Right lobe of liver (tissue), 6 donors: ENCODE data around the gene HELZ. TPM values are rescaled to one million over a fixed set of nuclear protein-coding genes. Genes with fewer than 3 reads are reported as not detected.

Experiments
- ATAC-seq, 4 donors: fragments of 200-7000 bp; cut with Tn5 transposase; one replicate each; pipeline ENCODE4 v1.9.1; 2020; ENCODE audit warnings: mild to moderate bottlenecking in 4 of 4, moderate library complexity in 4 of 4
- DNase-seq, 3 donors: peaks; one replicate each; pipeline ENCODE4 v3.0.0-alpha.2; 2020
- H3K27ac ChIP-seq, 3 donors: fragments of 200-600 bp; one replicate each; pipeline ENCODE4 v1.8.0; 2022
- H3K27me3 ChIP-seq, 2 donors: fragments of 200-600 bp; one replicate each; pipeline ENCODE4 v1.8.0; 2022
- H3K36me3 ChIP-seq, 4 donors: fragments of 200-600 bp; sonication (generic) in 1 of 4; one replicate each; pipeline versions ENCODE4 v1.5.1 to v1.8.0; 2017 to 2022; ENCODE audit warnings: control low read depth in 1 of 4
- H3K4me1 ChIP-seq, 4 donors: fragments of 200-600 bp; sonication (generic) in 1 of 4; one replicate each; pipeline versions ENCODE4 v1.5.1 to v1.8.0; 2017 to 2022; ENCODE audit warnings: control low read depth in 1 of 4
- H3K4me3 ChIP-seq, 3 donors: fragments of 200-600 bp; one replicate each; pipeline ENCODE4 v1.8.0; 2022
- H3K9me3 ChIP-seq, 4 donors: fragments of 200-600 bp; sonication (generic) in 1 of 4; one replicate each; pipeline versions ENCODE4 v1.5.1 to v1.8.0; 2017 to 2022; ENCODE audit warnings: control low read depth in 1 of 4
- POLR2A ChIP-seq: fragments of 450-650 bp; IDR thresholded peaks from one replicate; pipeline ENCODE4 v1.6.1; 2017; ENCODE audit warnings: antibody characterized with exemption, mild to moderate bottlenecking
- WGBS: methylation state at CpG from one replicate; pipeline ENCODE4 v1.1.6; 2018; ENCODE audit warnings: low coverage, low lambda C conversion rate; ENCODE audit not compliant: insufficient coverage; ENCODE audit errors: missing lambda C conversion rate; 5-methylcytosine and 5-hydroxymethylcytosine counted together
- intact Hi-C, 2 donors: fragments of 100-400 bp; cut with DNase I; formaldehyde crosslinking; loops; one replicate each; pipeline versions ENCODE4 v1.11.2 to v1.14.1; 2022
- total RNA-seq, 6 experiments: library from RNA; depleted of rRNA in 2 of 6; stranded (reverse); fragments of >200 nt in 2 of 6; fragmentation: NEBNext Ultra II Directional in 3 of 6; extraction: Animal tissue kit (Norgen Biotek cat#: 25700) in 3 of 6; gene quantifications; one replicate each; pipeline versions ENCODE4 v1.1.0 to v1.2.4, GENCODE V29; 2016 to 2023
- TF ChIP-seq, protein P1 (sequence below), 4 donors: fragments of 200-600 bp in 3 of 4; fragments of 450-650 bp in 1 of 4; IDR thresholded peaks; one replicate each; pipeline versions ENCODE4 v1.5.1 to v1.8.0; 2016 to 2022; ENCODE audit warnings: antibody characterized with exemption in 4 of 4, mild to moderate bottlenecking in 2 of 4
- donor health status: DM: no; HTN: yes; CAD: no.
- donor health status: DM: no; HTN: no; CAD: no.
- donor health status: DM: no; HTN: no; CAD: no.
- donor health status: DM: no; HTN: yes; CAD: no.
- donor health status: DM: no; HTN: yes; CAD: no.

The HELZ gene
- total RNA-seq, 6 experiments from 2014 or later = 24.2 to 33.6 (median 30.9) TPM

DNA sequence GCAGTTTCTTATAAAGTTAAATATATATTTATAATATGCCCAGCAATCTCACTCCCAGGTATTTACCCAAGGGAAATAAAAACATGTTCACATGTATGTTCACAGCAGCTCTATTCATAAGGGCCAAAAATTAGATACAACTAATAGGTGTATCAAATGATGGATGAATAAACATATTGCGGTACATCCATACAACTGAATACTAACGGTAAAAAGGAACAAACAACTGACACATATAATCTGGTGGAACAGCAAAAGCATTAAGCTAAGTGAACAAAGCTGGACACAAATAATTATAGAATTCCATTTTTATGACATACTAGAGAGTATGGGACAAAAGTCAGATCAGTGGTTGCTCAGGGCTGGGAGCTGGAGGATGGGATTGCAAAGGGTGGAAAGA, 125.9 kb downstream of the HELZ start:
- no peaks in the 10 kb centered on the region for H3K27me3 ChIP-seq
- TF ChIP-seq, protein P1, sequence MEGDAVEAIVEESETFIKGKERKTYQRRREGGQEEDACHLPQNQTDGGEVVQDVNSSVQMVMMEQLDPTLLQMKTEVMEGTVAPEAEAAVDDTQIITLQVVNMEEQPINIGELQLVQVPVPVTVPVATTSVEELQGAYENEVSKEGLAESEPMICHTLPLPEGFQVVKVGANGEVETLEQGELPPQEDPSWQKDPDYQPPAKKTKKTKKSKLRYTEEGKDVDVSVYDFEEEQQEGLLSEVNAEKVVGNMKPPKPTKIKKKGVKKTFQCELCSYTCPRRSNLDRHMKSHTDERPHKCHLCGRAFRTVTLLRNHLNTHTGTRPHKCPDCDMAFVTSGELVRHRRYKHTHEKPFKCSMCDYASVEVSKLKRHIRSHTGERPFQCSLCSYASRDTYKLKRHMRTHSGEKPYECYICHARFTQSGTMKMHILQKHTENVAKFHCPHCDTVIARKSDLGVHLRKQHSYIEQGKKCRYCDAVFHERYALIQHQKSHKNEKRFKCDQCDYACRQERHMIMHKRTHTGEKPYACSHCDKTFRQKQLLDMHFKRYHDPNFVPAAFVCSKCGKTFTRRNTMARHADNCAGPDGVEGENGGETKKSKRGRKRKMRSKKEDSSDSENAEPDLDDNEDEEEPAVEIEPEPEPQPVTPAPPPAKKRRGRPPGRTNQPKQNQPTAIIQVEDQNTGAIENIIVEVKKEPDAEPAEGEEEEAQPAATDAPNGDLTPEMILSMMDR (IDR thresholded peaks at IDR 0.05) = no peak
- no peak for TF ChIP-seq POLR2A
- ATAC-seq = no peak
- no peaks in the 10 kb centered on the region for H3K9me3 ChIP-seq
- intact Hi-C loops = no loop called here
- no peaks in the 10 kb centered on the region for H3K4me1 ChIP-seq
- H3K27ac ChIP-seq = no peak overlapping the region
- H3K4me3 ChIP-seq = no peak overlapping the region
- WGBS = 94% methylated on average over 2 of the region's 2 CpGs
- H3K36me3 ChIP-seq = peaks cover 0 to 27% (median 7%) of the 10 kb centered on the region in 4 donors
- DNase-seq = no peak

DNA sequence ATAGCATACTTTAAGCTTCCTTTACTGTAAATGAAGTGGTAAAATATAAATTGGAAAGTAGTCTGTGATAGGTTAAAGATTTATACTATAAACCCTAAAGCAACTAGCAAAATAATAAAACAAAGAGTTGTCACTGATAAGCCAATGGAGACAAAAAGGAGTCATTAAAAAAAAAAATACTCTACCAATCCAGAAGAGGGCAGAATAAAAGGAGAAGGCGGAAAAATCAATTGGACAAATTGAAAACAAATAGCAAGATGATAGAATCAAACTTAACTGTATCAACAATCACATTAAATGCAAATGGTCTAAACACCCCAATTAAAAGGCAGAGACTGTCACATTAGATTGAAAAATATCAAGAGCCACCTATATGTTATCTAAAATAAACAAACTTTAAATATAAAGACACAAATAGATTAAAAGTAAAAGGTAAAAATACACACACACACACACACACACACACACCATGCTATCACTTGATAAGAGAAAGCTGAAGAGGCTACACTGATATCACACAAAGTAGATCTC, 128.9 kb downstream of the HELZ start:
- Histone ChIP-seq H3K4me3 (no peak overlapping the region), H3K27ac (no peak overlapping the region), H3K9me3 (no peaks in the 10 kb centered on the region), H3K4me1 (no peaks in the 10 kb centered on the region), H3K27me3 (no peaks in the 10 kb centered on the region), H3K36me3 (peaks cover 0 to 40% (median 7%) of the 10 kb centered on the region in 4 donors)
- TF ChIP-seq, protein P1 (IDR thresholded peaks at IDR 0.05) = peak in 1 of 4 donors; percentile 10
- no peak for TF ChIP-seq POLR2A
- no peak for ATAC-seq
- WGBS = 100% methylated on average over 1 of the region's 1 CpG
- intact Hi-C loops = no loop called here
- DNase-seq = no peak

DNA sequence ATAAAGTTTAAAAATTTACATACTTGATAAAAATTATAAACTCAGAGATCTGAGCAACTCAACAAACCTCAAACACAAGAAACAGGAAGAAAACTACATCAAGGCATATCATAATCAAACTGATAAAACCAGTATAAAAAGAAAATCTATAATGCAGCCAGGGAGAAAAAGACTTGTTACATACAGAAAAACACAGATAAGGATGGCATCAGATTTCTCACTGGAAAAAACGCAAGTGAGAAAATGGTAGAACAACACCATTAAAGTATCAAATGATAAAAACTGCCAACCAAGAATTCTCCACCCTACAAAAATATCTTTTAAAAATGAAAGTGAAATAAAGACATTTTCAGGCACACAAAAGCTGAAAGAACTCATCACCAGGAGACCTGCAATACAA, 129.6 kb downstream of the HELZ start:
- ATAC-seq (no peak), DNase-seq (no peak)
- H3K36me3 ChIP-seq = peaks cover 0 to 45% (median 7%) of the 10 kb centered on the region in 4 donors
- TF ChIP-seq, protein P1 (IDR thresholded peaks at IDR 0.05) = no peak
- TF ChIP-seq POLR2A = no peak
- intact Hi-C loops = no loop called here
- H3K27me3 ChIP-seq = no peaks in the 10 kb centered on the region
- 93% methylated on average over 1 of the region's 1 CpG for WGBS
- H3K4me1 ChIP-seq = no peaks in the 10 kb centered on the region
- no peak overlapping the region for H3K4me3 ChIP-seq
- H3K27ac ChIP-seq = no peak overlapping the region
- no peaks in the 10 kb centered on the region for H3K9me3 ChIP-seq

DNA sequence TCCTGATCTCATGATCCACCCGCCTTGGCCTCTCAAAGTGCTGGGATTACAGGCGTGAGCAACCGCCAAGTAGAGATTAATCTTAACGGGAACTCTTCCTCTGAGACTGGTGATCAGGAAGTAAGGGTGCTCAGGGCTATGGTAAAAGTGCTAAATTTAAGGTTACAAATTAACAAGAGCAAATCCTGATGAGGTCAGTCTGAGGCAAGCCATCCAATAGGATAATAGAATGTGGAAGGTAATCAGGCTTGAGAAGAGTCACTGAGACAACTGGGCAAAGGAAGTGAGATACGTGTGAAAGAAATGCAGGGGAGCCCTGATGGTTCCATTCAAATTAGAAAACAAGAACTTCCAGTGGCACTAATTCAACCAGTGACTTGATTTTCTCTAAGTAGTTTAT, 131.5 kb downstream of the HELZ start:
- Histone ChIP-seq H3K27ac (no peak overlapping the region), H3K27me3 (no peaks in the 10 kb centered on the region), H3K4me3 (no peak overlapping the region), H3K4me1 (no peaks in the 10 kb centered on the region), H3K36me3 (peaks cover 0 to 54% (median 13%) of the 10 kb centered on the region in 4 donors), H3K9me3 (no peaks in the 10 kb centered on the region)
- TF ChIP-seq, protein P1 (IDR thresholded peaks at IDR 0.05) = no peak
- TF ChIP-seq POLR2A = no peak
- WGBS = 92% methylated on average over 4 of the region's 5 CpGs
- intact Hi-C loops = no loop called here
- ATAC-seq (no peak), DNase-seq (no peak)
